Hepatic stellate cell (primary cell): Measurements from ENCODE around the gene DDT.
"Not testable (repeated sequence)": the region's sequence is repeated elsewhere in the genome, so short reads cannot be mapped to it uniquely, and the experiment has no call there.

Source experiments
- DNase-seq: peaks from one replicate; pipeline ENCODE4 v3.0.0; 2011; ENCODE audit warnings: low spot score

DDT gene

DNA sequence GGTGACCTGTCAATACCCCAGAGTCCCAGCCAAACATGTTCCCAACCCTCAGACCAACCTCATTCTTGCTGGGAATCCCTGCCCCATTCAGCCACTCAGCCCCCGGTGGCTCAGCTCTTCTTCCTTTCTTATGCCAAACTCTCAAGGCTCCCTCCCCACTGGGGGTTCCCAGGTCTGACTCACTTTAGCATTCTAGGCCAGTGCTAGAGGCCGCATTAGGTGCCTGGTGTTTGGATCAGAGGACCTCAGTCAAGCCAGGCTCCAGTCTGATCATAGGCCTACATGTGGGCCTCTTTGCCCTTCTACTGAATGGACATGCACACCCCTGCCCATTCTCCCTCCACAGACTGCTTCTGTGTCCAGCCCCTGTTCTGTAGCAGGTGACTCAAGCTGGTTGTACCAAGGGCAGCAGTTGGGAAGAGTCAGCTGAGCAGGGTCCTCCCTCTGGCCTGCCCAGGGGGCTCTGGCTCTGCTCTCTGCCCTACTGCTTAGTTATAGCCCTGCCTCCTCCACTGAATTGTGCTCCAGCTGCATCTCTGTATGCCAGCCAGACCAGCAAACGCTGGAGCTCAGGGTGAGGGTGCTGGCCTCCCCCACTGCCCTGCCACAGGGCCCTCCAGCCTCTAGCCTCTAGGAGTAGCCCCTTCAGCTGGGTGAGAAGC lies 15.5 kb upstream of the DDT start:
- DNase-seq: not testable (repeated sequence)

DNA sequence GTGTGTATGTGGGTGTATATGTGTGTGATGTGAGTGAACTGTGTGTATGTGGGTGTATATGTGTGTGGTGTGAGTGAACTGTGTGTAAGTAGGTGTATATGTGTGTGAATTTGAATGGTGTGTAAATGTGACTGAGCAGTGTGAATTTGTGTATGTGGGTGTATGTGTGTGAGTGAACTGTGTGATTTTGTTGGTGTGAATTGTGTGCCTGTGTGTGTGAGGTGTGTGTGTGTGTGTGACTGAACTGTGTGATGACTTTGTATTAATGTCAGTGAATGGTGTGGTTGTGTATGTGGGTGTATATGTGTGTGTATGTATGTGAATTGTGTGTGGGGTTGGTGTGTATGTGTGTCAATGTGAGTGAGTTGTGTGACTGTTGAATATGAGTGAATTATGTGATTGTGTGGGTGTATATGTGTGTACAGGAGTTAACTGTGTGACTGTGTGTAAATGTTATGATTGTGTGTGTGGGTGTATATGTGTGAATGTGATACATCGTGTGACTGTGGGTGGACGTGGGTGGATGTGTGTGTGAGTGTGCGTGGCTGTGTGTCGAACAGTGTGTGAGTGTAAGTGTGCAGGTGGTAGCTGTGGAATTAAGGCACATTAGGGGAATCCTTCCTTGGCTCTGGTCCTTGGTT lies 12.4 kb upstream of the DDT start:
- not testable (repeated sequence) for DNase-seq

DNA sequence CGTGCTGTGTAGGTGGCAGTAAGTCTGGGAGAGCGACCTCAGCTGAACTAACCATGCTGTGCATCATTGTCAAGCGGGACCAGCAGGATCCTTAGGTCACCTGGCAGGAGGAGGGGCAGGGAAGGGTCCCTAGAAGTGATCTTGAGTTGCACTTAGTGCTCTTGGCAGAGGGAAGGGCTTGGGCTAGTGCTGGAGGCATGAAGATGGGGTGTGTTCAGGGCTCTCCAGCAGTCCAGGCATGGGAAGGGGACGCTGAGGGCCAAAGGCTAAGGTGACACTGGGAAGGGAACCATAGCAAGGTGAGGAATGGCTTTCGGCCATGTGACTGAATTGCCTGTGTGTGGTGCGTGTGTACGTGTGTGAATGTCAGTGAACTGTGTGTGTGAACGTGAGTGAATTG lies 11.8 kb upstream of the DDT start:
- not testable (repeated sequence) for DNase-seq

- DNase-seq: peak; percentile 41
These were observed 10.2 kb upstream of the DDT start for GRCh38 chr22:23984430-23984829.

DNA sequence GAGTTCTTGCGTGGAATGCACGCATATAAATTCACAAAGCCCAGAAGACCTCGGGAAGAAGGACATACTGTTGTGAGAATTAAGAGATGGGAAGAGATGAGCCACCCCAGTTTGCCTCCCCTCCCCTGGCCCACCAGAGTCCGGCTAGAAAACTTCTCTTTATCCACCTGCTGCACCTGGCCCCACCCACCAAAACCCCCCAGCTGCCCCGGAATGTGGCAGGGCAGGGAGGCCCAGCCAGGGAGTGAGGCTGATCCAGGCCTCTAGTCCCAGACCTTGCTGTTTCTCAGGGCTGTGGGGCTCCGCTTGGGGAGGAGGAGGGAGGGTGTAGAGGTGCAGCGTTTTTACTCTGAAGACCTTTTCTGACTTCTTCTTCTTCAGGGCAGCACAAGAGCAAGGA lies 6.3 kb upstream of the DDT start:
- not testable (repeated sequence) for DNase-seq

DNA sequence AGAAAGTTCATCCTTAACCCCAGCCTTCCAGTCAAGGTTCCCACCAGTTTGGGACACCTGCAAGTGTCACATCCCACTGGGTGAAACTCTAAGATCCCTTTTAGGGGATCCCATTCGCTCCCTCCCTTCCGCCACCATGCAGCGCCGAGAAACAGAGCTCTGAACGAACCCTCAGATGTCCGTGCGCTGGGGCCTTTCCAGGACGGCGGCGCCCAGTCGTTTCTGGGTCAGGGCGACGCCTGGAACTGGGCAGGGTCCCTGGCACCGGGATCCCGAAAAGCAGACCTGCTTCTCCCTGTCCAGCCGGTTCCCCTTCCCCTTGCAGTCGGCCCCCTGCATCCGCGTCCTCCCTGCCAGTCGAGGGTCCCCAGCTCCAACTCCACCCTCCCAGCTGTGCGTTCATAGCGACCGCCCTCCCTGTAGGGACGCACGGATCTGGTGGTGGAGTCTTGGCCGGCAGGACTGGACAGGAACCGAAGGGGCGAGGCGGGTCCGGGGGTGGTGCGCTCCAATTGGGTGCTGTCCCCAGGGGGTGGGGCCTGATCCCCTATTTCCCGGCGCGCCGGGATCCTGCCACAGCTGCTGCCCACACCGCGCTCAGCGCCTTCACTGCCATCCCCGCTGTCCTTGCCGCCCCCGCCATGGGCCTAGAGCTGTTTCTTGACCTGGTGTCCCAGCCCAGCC lies 5.5 kb upstream of the DDT start, which contains the start of gene GSTT2:
Gene GSTT2 (plus strand): TSS at position 578 of the 684 bp plus-strand sequence.
- not testable (repeated sequence) for DNase-seq

GRCh38 chr22:23977304-23977703 lies 3.1 kb upstream of the DDT start:
- DNase-seq: not testable (repeated sequence)

DNA sequence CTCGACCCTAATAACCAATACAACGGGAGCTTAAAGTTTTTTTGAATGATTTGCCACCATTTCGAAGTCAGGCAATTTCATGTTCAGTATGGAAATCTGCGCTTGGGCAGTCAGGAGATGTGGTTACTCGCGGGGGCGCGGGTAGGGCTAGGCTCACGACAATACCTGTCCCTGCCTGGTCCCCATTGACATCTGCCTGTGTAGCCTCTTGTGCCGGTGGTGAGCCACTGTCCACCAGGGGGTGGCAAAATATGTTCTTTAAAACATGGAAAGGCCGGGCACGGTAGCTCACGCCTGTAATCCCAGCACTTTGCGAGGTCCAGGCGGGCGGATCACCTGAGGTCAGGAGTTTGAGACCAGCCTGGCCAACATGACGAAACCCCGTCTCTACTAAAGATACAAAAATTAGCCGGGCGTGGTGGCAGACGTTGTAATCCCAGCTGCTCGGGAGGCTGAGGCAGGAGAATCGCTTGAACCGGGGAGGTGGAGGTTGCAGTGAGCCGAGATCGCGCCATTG lies 653 bp upstream of the DDT start:
- not testable (repeated sequence) for DNase-seq

DNA sequence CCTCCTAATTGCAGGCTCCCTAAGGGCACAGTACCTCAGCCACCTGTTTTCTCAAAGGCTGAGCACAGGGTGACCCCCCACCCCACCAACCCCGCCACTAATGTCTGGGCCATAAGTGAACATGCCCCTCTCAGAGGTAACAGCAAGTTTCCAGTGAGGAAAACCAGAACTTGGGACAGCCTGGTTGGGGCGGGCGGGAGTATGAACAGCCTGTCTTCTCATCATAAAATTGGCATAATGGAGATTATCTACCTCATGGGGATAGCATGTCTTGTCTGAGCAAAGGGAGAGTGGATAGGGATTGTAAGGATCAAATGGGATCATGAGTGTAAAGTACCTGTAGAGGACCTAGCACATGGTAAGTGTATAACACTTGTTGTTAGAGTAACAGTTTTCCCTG lies 2.3 kb downstream of the DDT start:
- not testable (repeated sequence) for DNase-seq

- DNase-seq: no peak
These were observed 3.3 kb downstream of the DDT start for GRCh38 chr22:23970816-23971486.

DNA sequence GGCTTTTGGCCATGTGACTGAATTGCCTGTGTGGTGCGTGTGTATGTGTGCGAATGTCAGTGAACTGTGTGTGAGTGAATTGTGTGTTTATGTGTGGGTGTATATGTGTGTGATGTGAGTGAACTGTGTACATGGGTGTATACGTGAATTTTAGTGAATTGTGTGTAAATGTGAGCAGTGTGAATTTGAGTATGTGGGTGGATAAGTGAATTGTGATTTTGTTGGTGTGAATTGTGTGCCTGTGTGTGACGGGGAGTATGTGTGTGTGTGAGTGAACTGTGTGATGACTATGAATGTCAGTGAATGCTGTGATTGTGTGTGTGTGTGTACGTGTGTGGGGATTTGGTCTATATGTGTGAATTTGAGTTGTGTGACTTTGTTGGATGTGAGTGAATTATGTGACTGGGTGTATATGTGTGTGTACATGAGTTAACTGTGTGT lies 4.0 kb downstream of the DDT start:
- no peak for DNase-seq

DNA sequence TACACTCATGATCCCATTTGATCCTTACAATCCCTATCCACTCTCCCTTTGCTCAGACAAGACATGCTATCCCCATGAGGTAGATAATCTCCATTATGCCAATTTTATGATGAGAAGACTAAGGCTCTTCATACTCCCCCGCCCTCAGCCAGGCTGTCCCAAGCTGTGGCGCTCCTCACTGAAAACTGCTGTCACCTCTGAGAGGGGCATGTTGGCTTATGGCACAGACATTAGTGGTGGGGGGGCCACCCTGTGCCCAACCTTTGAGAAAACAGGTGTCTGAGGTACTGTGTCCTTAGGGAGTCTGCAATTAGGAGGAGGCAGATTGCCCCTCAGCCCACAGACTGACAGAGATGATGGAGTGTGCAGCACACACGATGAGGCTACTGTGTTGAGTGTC lies 5.2 kb downstream of the DDT start:
- no peak for DNase-seq

- not testable (repeated sequence) for DNase-seq
These were observed 7.7 kb downstream of the DDT start, which contains the start of gene DDTL for GRCh38 chr22:23966568-23966967. TSS of gene DDTL (plus strand) at chr22:23966888. CDS start at chr22:23966915, 27 bp downstream.

GRCh38 chr22:23966094-23966493 lies 8.1 kb downstream of the DDT start:
- not testable (repeated sequence) for DNase-seq

DNA sequence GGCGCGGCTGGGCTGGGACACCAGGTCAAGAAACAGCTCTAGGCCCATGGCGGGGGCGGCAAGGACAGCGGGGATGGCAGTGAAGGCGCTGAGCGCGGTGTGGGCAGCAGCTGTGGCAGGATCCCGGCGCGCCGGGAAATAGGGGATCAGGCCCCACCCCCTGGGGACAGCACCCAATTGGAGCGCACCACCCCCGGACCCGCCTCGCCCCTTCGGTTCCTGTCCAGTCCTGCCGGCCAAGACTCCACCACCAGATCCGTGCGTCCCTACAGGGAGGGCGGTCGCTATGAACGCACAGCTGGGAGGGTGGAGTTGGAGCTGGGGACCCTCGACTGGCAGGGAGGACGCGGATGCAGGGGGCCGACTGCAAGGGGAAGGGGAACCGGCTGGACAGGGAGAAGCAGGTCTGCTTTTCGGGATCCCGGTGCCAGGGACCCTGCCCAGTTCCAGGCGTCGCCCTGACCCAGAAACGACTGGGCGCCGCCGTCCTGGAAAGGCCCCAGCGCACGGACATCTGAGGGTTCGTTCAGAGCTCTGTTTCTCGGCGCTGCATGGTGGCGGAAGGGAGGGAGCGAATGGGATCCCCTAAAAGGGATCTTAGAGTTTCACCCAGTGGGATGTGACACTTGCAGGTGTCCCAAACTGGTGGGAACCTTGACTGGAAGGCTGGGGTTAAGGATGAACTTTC lies 13.0 kb downstream of the DDT start, which contains the start of gene GSTT2B:
Gene GSTT2B (minus strand): TSS at position 112 of the 688 bp plus-strand sequence. CDS start 64 bp downstream, at position 48.
- not testable (repeated sequence) for DNase-seq

DNA sequence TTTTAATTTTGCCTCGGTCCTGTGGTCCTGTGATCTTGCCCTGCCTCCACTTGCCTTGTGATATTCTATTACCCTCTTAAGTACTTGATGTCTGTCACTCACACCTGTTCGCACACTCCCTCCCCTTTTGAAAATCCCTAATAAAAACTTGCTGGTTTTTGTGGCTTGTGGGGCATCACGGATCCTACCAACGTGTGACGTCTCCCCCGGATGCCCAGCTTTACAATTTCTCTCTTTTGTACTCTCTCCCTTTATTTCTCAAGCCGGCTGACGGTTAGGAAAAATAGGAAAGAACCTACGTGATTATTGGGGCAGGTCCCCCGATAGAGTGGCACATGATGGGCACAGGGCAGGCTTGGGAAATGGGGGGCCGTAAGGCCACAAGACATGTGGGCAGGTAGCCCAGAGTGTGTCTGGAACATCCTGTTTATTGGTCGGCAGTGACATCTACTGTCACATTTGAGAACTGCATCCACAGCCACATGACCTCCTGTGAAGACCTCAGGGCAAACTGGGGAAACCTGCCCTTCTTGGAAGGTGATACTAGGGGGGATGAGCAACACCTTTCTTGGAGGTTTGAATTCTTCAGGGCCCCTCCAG lies 17.8 kb downstream of the DDT start:
- peak; percentile 42 for DNase-seq

- not testable (repeated sequence) for DNase-seq
These were observed 18.4 kb downstream of the DDT start for GRCh38 chr22:23955886-23956285.

DNA sequence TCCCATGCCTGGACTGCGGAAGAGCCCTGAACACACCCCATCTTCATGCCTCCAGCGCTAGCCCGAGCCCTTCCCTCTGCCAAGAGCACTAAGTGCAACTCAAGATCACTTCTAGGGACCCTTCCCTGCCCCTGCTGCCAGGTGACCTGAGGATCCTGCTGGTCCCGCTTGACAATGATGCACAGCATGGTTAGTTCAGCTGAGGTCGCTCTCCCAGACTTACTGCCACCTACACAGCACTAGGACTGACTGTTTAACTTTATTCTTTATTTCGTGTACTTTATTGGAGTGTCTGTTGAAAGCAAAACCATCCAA lies 19.3 kb downstream of the DDT start:
- DNase-seq: not testable (repeated sequence)

DNA sequence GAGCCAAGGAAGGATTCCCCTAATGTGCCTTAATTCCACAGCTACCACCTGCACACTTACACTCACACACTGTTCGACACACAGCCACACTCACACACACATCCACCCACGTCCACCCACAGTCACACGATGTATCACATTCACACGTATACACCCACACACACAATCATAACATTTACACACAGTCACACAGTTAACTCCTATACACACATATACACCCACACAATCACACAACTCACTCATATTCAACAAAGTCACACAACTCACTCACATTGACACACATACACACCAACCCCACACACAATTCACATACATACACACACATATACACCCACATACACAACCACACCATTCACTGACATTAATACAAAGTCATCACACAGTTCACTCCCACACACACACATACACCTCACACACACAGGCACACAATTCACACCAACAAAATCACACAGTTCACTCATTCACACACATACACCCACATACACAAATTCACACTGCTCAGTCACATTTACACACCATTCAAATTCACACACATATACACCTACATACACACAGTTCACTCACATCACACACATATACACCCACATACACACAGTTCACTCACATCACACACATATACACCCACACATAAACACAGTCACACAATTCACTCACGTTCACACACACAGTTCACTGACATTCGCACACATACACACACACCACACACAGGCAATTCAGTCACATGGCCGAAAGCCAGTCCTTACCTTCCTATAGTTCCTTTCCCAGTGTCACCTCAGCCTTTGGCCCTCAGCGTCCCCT lies 19.8 kb downstream of the DDT start:
- not testable (repeated sequence) for DNase-seq

- DNase-seq: not testable (repeated sequence)
These were observed 20.8 kb downstream of the DDT start for GRCh38 chr22:23953485-23953884.
